ENCODE results near the gene MACO1.

The MACO1 gene

GRCh38 chr1:25532970-25533369 is 102.3 kb downstream of the MACO1 start:
- TF ChIP-seq CTCF (IDR thresholded peaks at IDR 0.05): no peak

GRCh38 chr1:25533775-25534409 is 103.2 kb downstream of the MACO1 start:
- H3K9me3 ChIP-seq: no peaks in the 10 kb centered on the region
- H3K4me1 ChIP-seq: no peaks in the 10 kb centered on the region
- H3K4me3 ChIP-seq: no peak overlapping the region
- no peak for DNase-seq
- H3K27me3 ChIP-seq: peaks cover 0 to 5% of the 10 kb centered on the region in 2 donors
- no peak for TF ChIP-seq CTCF (IDR thresholded peaks at IDR 0.05)
- no peak overlapping the region for H3K27ac ChIP-seq
- H3K36me3 ChIP-seq: no peaks in the 10 kb centered on the region
- intact Hi-C loops (cut with DNase I; ENCODE audit: low total_unique reads): no loop called here

More at GRCh38 chr1:25532970-25533369, 102.3 kb downstream of the MACO1 start:
- Histone ChIP-seq H3K36me3 (no peaks in the 10 kb centered on the region), H3K27ac (no peak overlapping the region), H3K27me3 (peaks cover 0 to 5% of the 10 kb centered on the region in 2 donors), H3K4me1 (no peaks in the 10 kb centered on the region), H3K4me3 (no peak overlapping the region), H3K9me3 (no peaks in the 10 kb centered on the region)
- no peak for DNase-seq
- intact Hi-C loops (cut with DNase I; ENCODE audit: low total_unique reads): no loop called here

- Histone ChIP-seq H3K27ac (no peak overlapping the region), H3K4me3 (no peak overlapping the region), H3K36me3 (no peaks in the 10 kb centered on the region), H3K4me1 (no peaks in the 10 kb centered on the region), H3K27me3 (peaks cover 0 to 5% of the 10 kb centered on the region in 2 donors), H3K9me3 (no peaks in the 10 kb centered on the region)
- TF ChIP-seq CTCF (IDR thresholded peaks at IDR 0.05): no peak
- DNase-seq: no peak
- intact Hi-C loops (cut with DNase I; ENCODE audit: low total_unique reads): no loop called here
These were observed 103.7 kb downstream of the MACO1 start for GRCh38 chr1:25534410-25534788.

GRCh38 chr1:25536124-25536523 is 105.4 kb downstream of the MACO1 start:
- Histone ChIP-seq H3K36me3 (no peaks in the 10 kb centered on the region), H3K27me3 (no peaks in the 10 kb centered on the region), H3K9me3 (no peaks in the 10 kb centered on the region), H3K27ac (no peak overlapping the region), H3K4me3 (no peak overlapping the region), H3K4me1 (no peaks in the 10 kb centered on the region)
- DNase-seq: no peak
- intact Hi-C loops (cut with DNase I; ENCODE audit: low total_unique reads): no loop called here
- TF ChIP-seq CTCF (IDR thresholded peaks at IDR 0.05): no peak

GRCh38 chr1:25537153-25537831 is 106.6 kb downstream of the MACO1 start:
- H3K27ac ChIP-seq: no peak overlapping the region
- H3K36me3 ChIP-seq: no peaks in the 10 kb centered on the region
- intact Hi-C loops (cut with DNase I; ENCODE audit: low total_unique reads): no loop called here
- peaks cover 0 to 6% (median 0%) of the 10 kb centered on the region in 4 donors for H3K4me1 ChIP-seq
- H3K4me3 ChIP-seq: no peak overlapping the region
- no peak for TF ChIP-seq CTCF (IDR thresholded peaks at IDR 0.05)
- no peak for DNase-seq
- no peaks in the 10 kb centered on the region for H3K9me3 ChIP-seq
- H3K27me3 ChIP-seq: no peaks in the 10 kb centered on the region

All from tibial artery (tissue), 4 donors.